CD14-positive monocyte (primary cell): Measurements from ENCODE around the gene DSTN. TPM values are rescaled to one million over a fixed set of nuclear protein-coding genes. Genes with fewer than 3 reads are reported as not detected.

ENCODE experiments used
- DNase-seq, 3 donors: peaks; one replicate each; pipeline ENCODE4 v3.0.0-alpha.2; 2011 to 2022
- H2AFZ ChIP-seq: 2 replicates; pipeline ENCODE4 v1.6.0; 2012; ENCODE audit warnings: mild to moderate bottlenecking, low read depth, low read length, inconsistent platforms; ENCODE audit not compliant: insufficient read depth, poor library complexity, severe bottlenecking
- H3K27ac ChIP-seq, 2 donors: 1 replicate in 1 of 2; 2 replicates in 1 of 2; pipeline ENCODE4 v1.5.1; 2012 to 2013; ENCODE audit warnings: low read length in 2 of 2, control low read depth in 1 of 2, inconsistent platforms in 1 of 2, low read depth in 1 of 2, mild to moderate bottlenecking in 1 of 2
- H3K27me3 ChIP-seq, 2 donors: one replicate each; pipeline versions ENCODE4 v1.6.0 to v1.6.1; 2011 to 2013; ENCODE audit warnings: low read length in 2 of 2; ENCODE audit not compliant: control insufficient read depth in 2 of 2, insufficient read depth in 2 of 2
- H3K36me3 ChIP-seq, 2 donors: replicated peaks in 1 of 2; 1 replicate in 1 of 2; 2 replicates in 1 of 2; pipeline versions ENCODE4 v1.5.1 to v1.6.1; 2012 to 2013; ENCODE audit warnings: low read length in 2 of 2, control low read depth in 1 of 2, inconsistent platforms in 1 of 2, mild to moderate bottlenecking in 1 of 2; ENCODE audit not compliant: insufficient read depth in 2 of 2, control insufficient read depth in 1 of 2
- H3K4me1 ChIP-seq, 2 donors: 1 replicate in 1 of 2; 2 replicates in 1 of 2; pipeline versions ENCODE4 v1.5.1 to v1.6.1; 2012 to 2013; ENCODE audit warnings: low read length in 2 of 2, control low read depth in 1 of 2, inconsistent platforms in 1 of 2, mild to moderate bottlenecking in 1 of 2, moderate library complexity in 1 of 2; ENCODE audit not compliant: insufficient read depth in 2 of 2, control insufficient read depth in 1 of 2
- H3K4me2 ChIP-seq: replicated peaks from 2 replicates; pipeline ENCODE3; 2012; ENCODE audit warnings: low read length, moderate library complexity, mild to moderate bottlenecking; ENCODE audit not compliant: poor library complexity, severe bottlenecking; ENCODE audit errors: extremely low read depth
- H3K4me3 ChIP-seq, 3 experiments: fragments of 200-600 bp in 1 of 3; sonication (generic) in 1 of 3; replicated peaks in 1 of 3; 1 replicate in 2 of 3; 2 replicates in 1 of 3; pipeline ENCODE4 v1.5.1; 2011 to 2013; ENCODE audit warnings: low read length in 3 of 3, mild to moderate bottlenecking in 3 of 3, control low read depth in 2 of 3, low read depth in 2 of 3, inconsistent platforms in 1 of 3, moderate library complexity in 1 of 3
- H3K79me2 ChIP-seq: 2 replicates; pipeline ENCODE4 v1.6.0; 2012; ENCODE audit warnings: mild to moderate bottlenecking, control low read depth, inconsistent platforms, low read length, moderate library complexity; ENCODE audit not compliant: insufficient read depth
- H3K9ac ChIP-seq: 2 replicates; pipeline ENCODE4 v1.6.0; 2017; ENCODE audit warnings: low read length, mild to moderate bottlenecking; ENCODE audit not compliant: insufficient read depth, poor library complexity, severe bottlenecking
- H3K9me3 ChIP-seq, 2 donors: replicated peaks in 1 of 2; 1 replicate in 1 of 2; 2 replicates in 1 of 2; pipeline versions ENCODE4 v1.5.1 to v1.6.1; 2012 to 2013; ENCODE audit warnings: low read length in 2 of 2, control low read depth in 1 of 2; ENCODE audit not compliant: control insufficient read depth in 1 of 2, insufficient read depth in 1 of 2
- H4K20me1 ChIP-seq: 2 replicates; pipeline ENCODE4 v1.6.0; 2012; ENCODE audit warnings: mild to moderate bottlenecking, low read length, control low read depth, moderate library complexity; ENCODE audit not compliant: insufficient read depth
- H3K27ac Mint-ChIP-seq, 7 donors: one replicate each; pipeline ENCODE4 v1.8.0; 2020; ENCODE audit warnings: mild to moderate bottlenecking in 7 of 7, mixed read lengths in 7 of 7, moderate library complexity in 6 of 7, inconsistent platforms in 2 of 7
- H3K27me3 Mint-ChIP-seq, 3 donors: one replicate each; pipeline ENCODE4 v1.8.0; 2021 to 2022; ENCODE audit warnings: low read depth in 3 of 3, mild to moderate bottlenecking in 3 of 3, mixed read lengths in 3 of 3, moderate library complexity in 3 of 3, inconsistent platforms in 1 of 3
- H3K36me3 Mint-ChIP-seq, 2 donors: one replicate each; pipeline ENCODE4 v1.8.0; 2020; ENCODE audit warnings: mixed read lengths in 2 of 2, inconsistent platforms in 1 of 2, mild to moderate bottlenecking in 1 of 2
- H3K4me1 Mint-ChIP-seq: one replicate; pipeline ENCODE4 v1.8.0; 2020; ENCODE audit warnings: mild to moderate bottlenecking, mixed read lengths
- H3K4me3 Mint-ChIP-seq, 2 donors: one replicate each; pipeline ENCODE4 v1.8.0; 2020; ENCODE audit warnings: mild to moderate bottlenecking in 2 of 2, mixed read lengths in 2 of 2, moderate library complexity in 1 of 2
- H3K9me3 Mint-ChIP-seq, 7 donors: one replicate each; pipeline ENCODE4 v1.8.0; 2020 to 2022; ENCODE audit warnings: mixed read lengths in 7 of 7, mild to moderate bottlenecking in 6 of 7, moderate library complexity in 6 of 7, inconsistent platforms in 2 of 7
- CTCF ChIP-seq: fragments of 200-600 bp; IDR thresholded peaks from one replicate; pipeline ENCODE4 v1.8.0; 2022; ENCODE audit warnings: antibody characterized with exemption, mild to moderate bottlenecking
- WGBS: methylation state at CpG from one replicate; pipeline ENCODE4 v1.1.5; 2013; ENCODE audit warnings: missing lambda C conversion rate; ENCODE audit not compliant: insufficient coverage; 5-methylcytosine and 5-hydroxymethylcytosine counted together
- intact Hi-C, 2 donors: fragments of 100-400 bp; cut with micrococcal nuclease; formaldehyde crosslinking; loops; one replicate each; pipeline versions ENCODE4 v1.15.0 to v1.15.1; 2023
- polyA plus RNA-seq, 3 donors: library from polyadenylated mRNA; depleted of rRNA in 1 of 3; unstranded in 2 of 3; stranded (reverse) in 1 of 3; fragments of 300-500 nt in 2 of 3; fragments of >200 nt in 1 of 3; fragmentation: Illumina TruSeq in 2 of 3; gene quantifications; 1 replicate in 2 of 3; 2 replicates in 1 of 3; pipeline ENCODE4 v1.2.3, GENCODE V29; 2012 to 2021

Gene DSTN
- polyA plus RNA-seq, 3 donors, result 15.6 to 63.8 (median 58.4) TPM

DNA sequence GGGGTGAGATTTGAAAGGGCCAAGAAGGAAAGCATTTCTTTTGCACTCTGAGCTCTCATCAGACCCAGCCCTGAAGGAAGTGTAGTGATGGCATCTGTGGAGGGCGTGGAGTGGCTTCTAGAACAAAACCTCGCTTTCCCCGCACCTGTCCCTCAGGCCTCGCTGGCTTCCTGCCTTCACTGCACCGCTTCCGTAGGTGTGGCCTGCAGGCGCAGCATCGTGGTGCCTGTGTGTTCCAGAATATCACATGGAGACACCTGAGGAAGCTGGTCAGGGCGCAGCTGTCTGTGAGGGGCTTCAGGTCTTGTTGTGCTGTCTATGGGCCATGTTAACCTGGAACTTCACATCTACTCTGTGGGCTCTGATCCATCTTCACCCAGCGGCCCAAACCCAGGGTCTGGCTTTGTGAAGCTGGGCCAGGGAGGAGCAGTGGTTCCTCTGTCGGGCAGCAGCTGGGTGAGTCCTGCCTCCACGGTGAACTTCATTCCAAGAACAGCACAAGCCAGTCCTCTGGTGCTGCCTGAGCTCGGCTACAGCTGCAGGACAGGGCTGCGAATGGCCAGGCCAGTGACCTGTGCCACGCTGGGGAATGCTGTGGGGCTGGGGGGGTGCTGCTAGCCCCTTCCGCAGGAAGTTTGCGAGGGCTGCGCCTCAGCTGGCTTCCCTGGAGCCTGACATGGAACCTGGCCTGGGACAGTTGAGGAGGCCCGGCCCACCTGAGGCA, 40.9 kb downstream of the DSTN start:
- Mint-ChIP-seq H3K36me3 (peaks cover 22 to 34% of the 10 kb centered on the region in 2 donors), H3K27me3 (no peaks in the 10 kb centered on the region), H3K9me3 (no peaks in the 10 kb centered on the region), H3K4me1 (peaks cover 10% of the 10 kb centered on the region), H3K4me3 (no peak overlapping the region), H3K27ac (no peak overlapping the region)
- 46% methylated on average over 17 of the region's 19 CpGs for WGBS
- Histone ChIP-seq H3K4me1 (peaks cover 7 to 12% of the 10 kb centered on the region in 2 donors), H3K36me3 (peaks cover 12 to 24% of the 10 kb centered on the region in 2 donors), H4K20me1 (peaks cover 4% of the 10 kb centered on the region), H3K4me3 (no peak overlapping the region), H2AFZ (no peak overlapping the region), H3K79me2 (no peaks in the 10 kb centered on the region), H3K9me3 (no peaks in the 10 kb centered on the region), H3K27me3 (no peaks in the 10 kb centered on the region), H3K4me2 (no peak overlapping the region), H3K9ac (no peak overlapping the region), H3K27ac (no peak overlapping the region)
- intact Hi-C loops, result loop anchor here (2.0 to 10.0 kb wide), 2 partner anchors 74 to 106 kb away; no protein-coding TSS in a partner anchor
- TF ChIP-seq CTCF, result no peak
- DNase-seq, result peak in 1 of 3 donors; percentile 3

- Histone ChIP-seq H3K4me3 (no peak overlapping the region), H3K79me2 (no peaks in the 10 kb centered on the region), H4K20me1 (peaks cover 4% of the 10 kb centered on the region), H3K9ac (no peak overlapping the region), H2AFZ (no peak overlapping the region), H3K27ac (no peak overlapping the region), H3K27me3 (no peaks in the 10 kb centered on the region), H3K36me3 (peaks cover 14 to 28% of the 10 kb centered on the region in 2 donors), H3K4me2 (no peak overlapping the region), H3K9me3 (no peaks in the 10 kb centered on the region), H3K4me1 (peaks cover 12 to 17% of the 10 kb centered on the region in 2 donors)
- H3K4me3 Mint-ChIP-seq, result no peak overlapping the region
- intact Hi-C loops, result loop anchor here (2.0 to 10.0 kb wide), 2 partner anchors 74 to 106 kb away; no protein-coding TSS in a partner anchor
- H3K27ac Mint-ChIP-seq, result no peak overlapping the region
- H3K27me3 Mint-ChIP-seq, result no peaks in the 10 kb centered on the region
- 80% methylated on average over 6 of the region's 6 CpGs for WGBS
- no peak for DNase-seq
- H3K9me3 Mint-ChIP-seq, result no peaks in the 10 kb centered on the region
- H3K36me3 Mint-ChIP-seq, result peaks cover 20 to 36% of the 10 kb centered on the region in 2 donors
- no peak for TF ChIP-seq CTCF
- H3K4me1 Mint-ChIP-seq, result peaks cover 13% of the 10 kb centered on the region
Measured at GRCh38 chr20:17611290-17611539, 41.3 kb downstream of the DSTN start.
